ENCODE results near the gene RASIP1.
"Not testable (repeated sequence)": the region's sequence is repeated elsewhere in the genome, so short reads cannot be mapped to it uniquely, and the experiment has no call there.

The RASIP1 gene

GRCh38 chr19:48698046-48698445 is 42.4 kb downstream of the RASIP1 start:
- no peak for DNase-seq

DNA sequence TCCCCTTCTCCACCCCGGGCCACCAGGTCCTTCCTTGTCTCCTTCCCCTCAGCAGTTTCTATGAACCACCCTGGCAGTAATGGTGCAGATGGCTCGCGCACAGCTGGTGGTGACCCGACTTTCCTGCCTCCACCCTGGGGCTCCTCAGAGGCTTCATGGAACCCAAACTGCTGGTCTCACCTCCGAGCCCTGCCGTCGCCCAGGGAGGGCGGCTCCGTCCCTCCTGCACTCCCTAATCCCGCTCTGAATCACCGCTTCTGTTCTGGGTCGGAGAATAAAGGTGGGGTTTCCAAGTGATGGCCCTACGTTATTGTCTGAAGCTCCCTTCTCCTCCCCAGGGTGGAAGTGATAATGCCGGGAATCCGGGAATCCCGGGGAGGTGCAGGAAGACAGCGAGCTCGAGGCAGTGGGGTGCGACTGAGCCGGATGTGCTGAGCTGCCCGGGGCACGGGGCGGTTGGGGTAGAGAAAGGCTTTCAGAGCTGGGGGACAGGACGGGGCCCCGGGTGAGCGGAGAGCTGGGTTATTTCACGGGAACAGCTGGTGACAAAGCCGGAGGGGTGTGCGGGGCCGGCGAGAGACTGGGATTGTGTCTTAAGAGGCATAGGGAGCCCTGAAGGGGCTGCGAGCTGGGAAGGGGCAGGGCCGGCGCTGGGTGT is 43.9 kb downstream of the RASIP1 start:
- no peak for DNase-seq

GRCh38 chr19:48695743-48696352 is 44.6 kb downstream of the RASIP1 start, which contains the start of gene FUT2:
Gene FUT2, plus strand, starts transcription at chr19:48695971. Its CDS starts 6,986 bp downstream, at chr19:48702957.
- no peak for DNase-seq

GRCh38 chr19:48693629-48694028 is 46.8 kb downstream of the RASIP1 start:
- DNase-seq, result not testable (repeated sequence)

- DNase-seq, result no peak
Measured at GRCh38 chr19:48689449-48689848, 51.0 kb downstream of the RASIP1 start.

- DNase-seq, result no peak
Measured at GRCh38 chr19:48687776-48688175, 52.6 kb downstream of the RASIP1 start.

DNA sequence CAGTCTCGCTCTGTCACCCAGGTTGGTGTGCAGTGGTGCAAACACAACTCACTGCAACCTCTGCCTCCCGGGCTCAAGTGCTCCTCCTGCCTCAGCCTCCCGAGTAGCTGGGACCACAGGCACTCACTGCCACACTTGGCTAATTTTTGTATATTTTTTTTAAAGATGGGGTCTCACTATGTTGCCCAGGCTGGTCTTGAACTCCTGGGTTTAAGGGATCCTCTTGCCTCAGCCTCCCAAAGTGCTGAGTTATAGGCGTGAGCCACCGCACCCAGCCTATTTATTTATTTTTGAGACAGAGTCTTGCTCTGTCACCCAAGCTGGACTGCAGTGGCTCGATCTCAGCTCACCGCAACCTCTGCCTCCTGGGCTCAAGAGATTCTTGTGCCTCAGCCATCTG is 53.8 kb downstream of the RASIP1 start:
- not testable (repeated sequence) for DNase-seq

GRCh38 chr19:48686088-48686487 is 54.3 kb downstream of the RASIP1 start:
- no peak for DNase-seq

DNA sequence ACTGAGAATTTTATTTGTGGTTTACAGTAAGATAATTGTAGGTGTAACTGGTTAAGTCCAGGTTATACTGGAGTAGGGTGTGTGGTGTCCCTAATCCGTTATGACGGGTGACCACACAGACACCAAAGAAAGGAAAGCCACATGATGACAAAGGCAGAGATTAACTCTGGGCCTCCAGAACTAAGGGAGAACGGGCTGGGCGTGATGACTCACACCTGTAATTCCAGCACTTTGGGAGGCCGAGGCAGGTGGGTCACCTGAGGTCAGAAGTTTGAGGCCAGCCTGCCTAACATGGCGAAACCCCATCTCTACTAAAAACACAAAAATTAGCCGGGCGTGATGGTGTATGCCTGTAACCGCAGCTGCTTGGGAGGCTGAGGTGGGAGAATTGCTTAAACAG is 54.8 kb downstream of the RASIP1 start:
- DNase-seq, result no peak

GRCh38 chr19:48683349-48683748 is 57.1 kb downstream of the RASIP1 start:
- DNase-seq, result peak; percentile 21

- DNase-seq, result no peak
Measured at GRCh38 chr19:48681127-48681470, 59.3 kb downstream of the RASIP1 start.

DNA sequence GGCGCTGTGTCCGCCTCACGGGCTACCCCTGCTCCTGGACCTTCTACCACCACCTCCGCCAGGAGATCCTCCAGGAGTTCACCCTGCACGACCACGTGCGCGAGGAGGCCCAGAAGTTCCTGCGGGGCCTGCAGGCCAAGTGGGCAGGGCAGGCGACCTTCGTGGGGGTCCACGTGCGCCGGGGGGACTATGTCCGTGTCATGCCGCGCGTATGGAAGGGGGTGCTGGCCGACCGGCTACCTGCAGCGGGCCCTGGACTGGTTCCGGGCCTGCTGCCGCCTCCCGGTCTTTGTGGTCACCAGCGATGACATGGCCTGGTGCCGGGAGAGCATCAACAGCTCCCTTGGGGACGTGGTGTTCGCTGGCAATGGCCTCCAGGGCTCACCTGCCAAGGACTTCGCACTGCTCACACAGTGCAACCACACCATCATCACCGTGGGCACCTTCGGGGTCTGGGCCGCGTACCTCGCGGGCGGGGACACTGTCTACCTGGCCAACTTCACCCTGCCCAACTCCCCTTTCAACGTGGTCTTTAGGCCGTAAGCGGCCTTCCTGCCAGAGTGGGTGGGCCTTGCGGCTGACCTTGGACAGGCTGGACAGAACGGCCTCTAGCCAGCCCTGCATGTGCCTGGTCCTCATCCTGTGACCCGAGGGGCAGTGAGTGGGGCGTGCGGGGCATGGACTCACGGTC is 59.8 kb downstream of the RASIP1 start:
- no peak for DNase-seq

DNA sequence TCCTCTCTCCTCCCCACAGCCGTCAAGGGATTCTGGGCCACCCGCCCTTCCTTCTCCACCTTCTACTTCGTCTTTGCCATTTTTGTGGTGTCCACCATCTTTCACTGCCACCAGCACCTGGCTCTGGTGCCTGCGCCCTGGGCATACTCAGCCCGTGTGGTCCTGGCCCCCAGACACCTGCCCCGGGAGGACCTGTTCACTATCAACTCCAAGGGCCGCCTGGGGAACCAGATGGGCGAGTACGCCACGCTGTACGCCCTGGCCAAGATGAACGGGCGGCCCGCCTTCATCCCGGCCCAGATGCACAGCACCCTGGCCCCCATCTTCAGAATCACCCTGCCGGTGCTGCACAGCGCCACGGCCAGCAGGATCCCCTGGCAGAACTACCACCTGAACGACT is 60.4 kb downstream of the RASIP1 start:
- DNase-seq, result not testable (repeated sequence)

- DNase-seq, result no peak
Measured at GRCh38 chr19:48678201-48678600, 62.2 kb downstream of the RASIP1 start.

- DNase-seq, result no peak
Measured at GRCh38 chr19:48676887-48677286, 63.5 kb downstream of the RASIP1 start.

DNA sequence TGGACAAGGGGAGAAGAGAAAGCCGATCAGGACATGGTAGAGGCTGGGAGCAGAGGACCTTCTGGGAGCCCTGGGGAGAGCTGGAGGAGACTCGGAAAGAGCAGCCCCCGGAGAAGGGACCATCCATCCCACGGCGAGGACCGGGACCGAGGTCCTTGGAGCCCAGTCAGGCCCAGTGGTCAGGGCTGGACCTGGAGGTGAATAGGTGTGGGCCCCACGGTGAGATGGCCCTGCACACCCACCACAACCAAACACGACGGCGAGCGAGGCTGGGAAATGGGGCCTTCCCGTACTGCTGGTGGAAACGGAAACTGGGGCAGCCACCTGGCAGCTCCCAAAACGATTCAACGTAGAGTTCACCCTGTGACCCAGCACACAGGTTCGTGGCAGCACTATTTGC is 63.9 kb downstream of the RASIP1 start:
- DNase-seq, result no peak

DNA sequence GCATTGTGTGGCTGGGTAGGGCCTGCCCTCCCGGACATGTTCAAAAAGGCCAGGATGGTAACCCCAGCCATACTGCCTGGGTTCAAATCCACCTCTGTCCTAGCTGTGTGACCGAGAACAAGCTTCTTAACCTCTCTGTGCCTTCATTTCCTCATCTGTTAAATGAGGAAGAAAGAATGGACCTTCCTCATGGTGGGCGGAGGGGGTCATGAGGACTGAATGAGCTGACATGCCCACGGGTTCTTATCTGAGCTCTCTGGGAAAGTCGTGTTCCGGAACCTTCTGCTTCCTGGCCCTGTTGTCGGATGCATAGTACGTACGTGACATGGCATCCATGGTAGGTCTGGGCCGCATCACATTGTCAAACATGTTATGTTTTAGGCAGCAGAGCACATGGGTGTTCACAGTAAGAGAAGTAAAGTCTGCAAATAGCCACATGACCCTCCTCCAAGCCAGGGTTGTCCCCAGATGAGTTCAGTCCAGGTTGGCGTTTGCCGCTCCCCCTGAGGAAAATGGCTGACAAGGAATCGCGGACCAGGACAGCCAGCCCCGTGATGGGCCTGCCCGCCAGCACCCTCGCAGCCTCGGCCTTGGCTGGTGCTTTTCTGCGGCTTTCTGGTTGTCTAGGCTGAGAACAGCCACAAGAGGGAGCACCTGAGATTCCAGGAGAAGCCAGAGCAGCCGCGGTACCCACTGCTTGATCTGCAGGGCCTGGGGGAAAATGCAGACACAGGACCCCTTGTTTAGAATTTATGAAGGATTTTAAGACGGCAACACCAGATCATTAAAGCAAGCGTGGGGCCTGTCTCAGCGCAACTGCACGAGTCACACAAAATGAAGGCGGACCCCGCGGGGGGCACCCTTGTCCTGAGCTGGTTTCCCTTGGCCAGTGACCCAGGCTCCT is 65.2 kb downstream of the RASIP1 start:
- DNase-seq, result peak; percentile 85

- DNase-seq, result no peak
Measured at GRCh38 chr19:48674216-48674809, 66.1 kb downstream of the RASIP1 start.

DNA sequence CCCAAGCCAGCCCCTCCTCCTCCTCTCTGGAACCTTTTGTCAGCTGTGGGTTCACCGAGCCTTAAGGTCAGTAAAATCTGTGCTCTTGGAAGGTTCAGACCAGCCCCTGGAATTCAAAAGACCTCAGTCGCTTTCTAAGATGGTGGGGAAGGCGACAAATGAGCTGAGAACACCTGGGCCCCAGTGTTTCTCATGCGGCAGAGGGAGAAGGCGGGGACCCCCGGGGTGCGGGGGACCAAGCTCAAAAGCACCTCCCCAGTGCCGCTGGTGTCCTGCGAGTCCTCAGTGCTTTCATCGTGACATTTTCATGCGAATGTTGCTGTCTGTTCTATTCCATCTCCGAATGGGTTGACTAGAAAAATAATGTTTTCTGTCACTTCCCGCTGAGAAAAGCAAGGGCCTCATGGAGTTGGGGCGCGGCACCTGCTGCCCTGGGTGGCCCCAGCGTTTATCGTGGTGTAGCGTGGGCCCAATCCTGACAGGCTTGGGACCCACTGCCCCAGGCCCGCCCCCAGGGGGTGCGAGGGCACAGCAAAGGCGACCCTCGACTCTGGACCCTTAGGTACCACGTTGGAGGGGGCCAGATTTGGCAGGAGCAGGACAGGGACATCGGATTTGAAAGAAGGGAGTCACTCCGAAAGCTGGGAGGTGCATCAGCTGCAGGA is 66.8 kb downstream of the RASIP1 start:
- no peak for DNase-seq

DNA sequence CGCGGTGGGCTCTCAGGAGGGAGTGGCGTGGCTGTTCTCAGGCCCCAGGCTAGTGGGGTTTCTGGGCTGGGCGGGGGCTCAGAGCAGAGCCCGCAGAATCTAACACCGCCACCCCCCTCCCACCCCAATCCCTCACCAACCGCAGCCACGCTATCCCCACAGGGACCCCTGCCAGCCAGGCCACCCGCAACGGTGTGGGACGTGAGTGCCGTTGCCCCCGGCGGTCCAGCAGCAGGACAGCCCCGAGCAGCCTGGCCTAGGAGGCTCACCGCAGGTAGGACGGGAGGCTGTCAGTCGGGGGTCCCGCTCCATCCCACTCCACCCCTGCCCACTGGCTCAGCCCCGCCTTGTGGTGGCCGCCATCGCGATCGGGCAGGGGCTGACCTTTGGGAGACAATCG is 67.4 kb downstream of the RASIP1 start, which contains the start of gene NTN5:
TSS of gene NTN5 (minus strand) at position 24 of the 400 bp plus-strand sequence. CDS start 2,031 bp downstream, outside the sequence.
- no peak for DNase-seq

GRCh38 chr19:48671446-48671995 is 68.9 kb downstream of the RASIP1 start:
- DNase-seq, result no peak

Measured in CD4-positive, alpha-beta T cell treated with Interleukin-21 for 1 hour (primary cell).